Naive B cell (primary cell): ENCODE measurements around the gene EIF4G3. TPM values are rescaled to one million over a fixed set of nuclear protein-coding genes. Genes with fewer than 3 reads are reported as not detected.

Experiments
- ATAC-seq, 2 donors: fragments of 150-1000 bp; cut with Tn5 transposase; 2 replicates each; pipeline ENCODE4 v1.10.0; 2021; ENCODE audit warnings: low read depth in 2 of 2, mild to moderate bottlenecking in 2 of 2, moderate library complexity in 2 of 2
- DNase-seq: peaks from one replicate; pipeline ENCODE4 v3.0.0; 2022
- H3K27ac Mint-ChIP-seq, 6 donors: one replicate each; pipeline ENCODE4 v1.8.0; 2020 to 2022; ENCODE audit warnings: mild to moderate bottlenecking in 6 of 6, mixed read lengths in 6 of 6, moderate library complexity in 5 of 6, inconsistent platforms in 2 of 6
- H3K27me3 Mint-ChIP-seq, 3 donors: one replicate each; pipeline ENCODE4 v1.8.0; 2021 to 2022; ENCODE audit warnings: mixed read lengths in 3 of 3, mild to moderate bottlenecking in 1 of 3
- H3K36me3 Mint-ChIP-seq, 2 donors: one replicate each; pipeline ENCODE4 v1.8.0; 2020 to 2022; ENCODE audit warnings: mixed read lengths in 2 of 2, inconsistent platforms in 1 of 2, mild to moderate bottlenecking in 1 of 2
- H3K4me1 Mint-ChIP-seq, 3 donors: one replicate each; pipeline ENCODE4 v1.8.0; 2020 to 2022; ENCODE audit warnings: mixed read lengths in 3 of 3, inconsistent platforms in 1 of 3, mild to moderate bottlenecking in 1 of 3, moderate library complexity in 1 of 3
- H3K4me3 Mint-ChIP-seq, 8 donors: one replicate each; pipeline ENCODE4 v1.8.0; 2020 to 2022; ENCODE audit warnings: mild to moderate bottlenecking in 8 of 8, mixed read lengths in 8 of 8, moderate library complexity in 8 of 8, inconsistent platforms in 2 of 8
- H3K9me3 Mint-ChIP-seq, 7 donors: one replicate each; pipeline ENCODE4 v1.8.0; 2020 to 2022; ENCODE audit warnings: mixed read lengths in 7 of 7, mild to moderate bottlenecking in 5 of 7, inconsistent platforms in 2 of 7, moderate library complexity in 1 of 7
- polyA plus RNA-seq, 6 donors: library from polyadenylated mRNA; unstranded; fragments of 300-500 nt; fragmentation: Illumina TruSeq; gene quantifications; one replicate each; pipeline ENCODE4 v1.2.3, GENCODE V29; 2021; ENCODE audit warnings: low read depth in 6 of 6

The EIF4G3 gene
- polyA plus RNA-seq, 6 donors from 2014 or later, result 12.2 to 29.2 (median 16.0) TPM

- DNase-seq, result no peak
- H3K27ac Mint-ChIP-seq, result no peak overlapping the region
- H3K4me1 Mint-ChIP-seq, result no peaks in the 10 kb centered on the region
- peaks cover 32 to 36% of the 10 kb centered on the region in 2 donors for H3K36me3 Mint-ChIP-seq
- no peak overlapping the region for H3K4me3 Mint-ChIP-seq
- no peaks in the 10 kb centered on the region for H3K27me3 Mint-ChIP-seq
- no peaks in the 10 kb centered on the region for H3K9me3 Mint-ChIP-seq
- no peak for ATAC-seq
Measured at GRCh38 chr1:20850021-20850420, 326.7 kb downstream of the EIF4G3 start.

- no peak overlapping the region for H3K4me3 Mint-ChIP-seq
- no peak overlapping the region for H3K27ac Mint-ChIP-seq
- H3K9me3 Mint-ChIP-seq, result no peaks in the 10 kb centered on the region
- peaks cover 37 to 43% of the 10 kb centered on the region in 2 donors for H3K36me3 Mint-ChIP-seq
- H3K27me3 Mint-ChIP-seq, result no peaks in the 10 kb centered on the region
- ATAC-seq (no peak), DNase-seq (no peak)
- no peaks in the 10 kb centered on the region for H3K4me1 Mint-ChIP-seq
Measured at GRCh38 chr1:20849100-20849499, 327.6 kb downstream of the EIF4G3 start.

- Mint-ChIP-seq H3K27ac (peak overlapping the region in 1 of 6 donors; percentile 4), H3K9me3 (no peaks in the 10 kb centered on the region), H3K4me1 (no peaks in the 10 kb centered on the region), H3K36me3 (peaks cover 37 to 48% of the 10 kb centered on the region in 2 donors), H3K27me3 (no peaks in the 10 kb centered on the region), H3K4me3 (no peak overlapping the region)
- ATAC-seq (no peak), DNase-seq (no peak)
Measured at GRCh38 chr1:20848162-20848561, 328.5 kb downstream of the EIF4G3 start.

- H3K9me3 Mint-ChIP-seq, result no peaks in the 10 kb centered on the region
- H3K4me3 Mint-ChIP-seq, result no peak overlapping the region
- peaks cover 37 to 48% of the 10 kb centered on the region in 2 donors for H3K36me3 Mint-ChIP-seq
- H3K4me1 Mint-ChIP-seq, result no peaks in the 10 kb centered on the region
- H3K27me3 Mint-ChIP-seq, result no peaks in the 10 kb centered on the region
- DNase-seq (no peak), ATAC-seq (no peak)
- H3K27ac Mint-ChIP-seq, result peak overlapping the region in 1 of 6 donors; percentile 9
Measured at GRCh38 chr1:20847611-20848080, 329.1 kb downstream of the EIF4G3 start.

GRCh38 chr1:20846461-20847374, 330.0 kb downstream of the EIF4G3 start:
- no peaks in the 10 kb centered on the region for H3K27me3 Mint-ChIP-seq
- H3K9me3 Mint-ChIP-seq, result no peaks in the 10 kb centered on the region
- peak overlapping the region in 1 of 6 donors; percentile 42 for H3K27ac Mint-ChIP-seq
- no peak overlapping the region for H3K4me3 Mint-ChIP-seq
- DNase-seq (no peak), ATAC-seq (no peak)
- H3K36me3 Mint-ChIP-seq, result peaks cover 37 to 48% of the 10 kb centered on the region in 2 donors
- no peaks in the 10 kb centered on the region for H3K4me1 Mint-ChIP-seq

GRCh38 chr1:20840731-20841130, 336.0 kb downstream of the EIF4G3 start:
- Mint-ChIP-seq H3K36me3 (peaks cover 7 to 14% of the 10 kb centered on the region in 2 donors), H3K9me3 (no peaks in the 10 kb centered on the region), H3K4me3 (no peak overlapping the region), H3K27ac (no peak overlapping the region), H3K27me3 (no peaks in the 10 kb centered on the region), H3K4me1 (no peaks in the 10 kb centered on the region)
- no peak for ATAC-seq
- DNase-seq, result no peak

- DNase-seq, result no peak
- H3K36me3 Mint-ChIP-seq, result peaks cover 12 to 18% of the 10 kb centered on the region in 2 donors
- peak overlapping the region in 1 of 6 donors; percentile 9 for H3K27ac Mint-ChIP-seq
- no peaks in the 10 kb centered on the region for H3K27me3 Mint-ChIP-seq
- no peaks in the 10 kb centered on the region for H3K4me1 Mint-ChIP-seq
- H3K9me3 Mint-ChIP-seq, result no peaks in the 10 kb centered on the region
- no peak overlapping the region for H3K4me3 Mint-ChIP-seq
- ATAC-seq, result no peak
Measured at GRCh38 chr1:20837554-20838192, 339.0 kb downstream of the EIF4G3 start.

GRCh38 chr1:20836230-20836629, 340.5 kb downstream of the EIF4G3 start:
- ATAC-seq (no peak), DNase-seq (no peak)
- Mint-ChIP-seq H3K9me3 (no peaks in the 10 kb centered on the region), H3K36me3 (peaks cover 12 to 18% of the 10 kb centered on the region in 2 donors), H3K27me3 (no peaks in the 10 kb centered on the region), H3K27ac (no peak overlapping the region), H3K4me1 (no peaks in the 10 kb centered on the region), H3K4me3 (no peak overlapping the region)

GRCh38 chr1:20834780-20835179, 341.9 kb downstream of the EIF4G3 start:
- no peak for DNase-seq
- H3K4me1 Mint-ChIP-seq, result no peaks in the 10 kb centered on the region
- H3K27ac Mint-ChIP-seq, result peak overlapping the region in 1 of 6 donors; percentile 3
- no peaks in the 10 kb centered on the region for H3K27me3 Mint-ChIP-seq
- H3K36me3 Mint-ChIP-seq, result peaks cover 12 to 18% of the 10 kb centered on the region in 2 donors
- no peak overlapping the region for H3K4me3 Mint-ChIP-seq
- ATAC-seq, result no peak
- H3K9me3 Mint-ChIP-seq, result no peaks in the 10 kb centered on the region

- ATAC-seq (no peak), DNase-seq (no peak)
- no peak overlapping the region for H3K27ac Mint-ChIP-seq
- no peak overlapping the region for H3K4me3 Mint-ChIP-seq
- no peaks in the 10 kb centered on the region for H3K4me1 Mint-ChIP-seq
- H3K9me3 Mint-ChIP-seq, result no peaks in the 10 kb centered on the region
- no peaks in the 10 kb centered on the region for H3K27me3 Mint-ChIP-seq
- peaks cover 12 to 18% of the 10 kb centered on the region in 2 donors for H3K36me3 Mint-ChIP-seq
Measured at GRCh38 chr1:20834192-20834591, 342.5 kb downstream of the EIF4G3 start.

- peaks cover 14 to 31% of the 10 kb centered on the region in 2 donors for H3K36me3 Mint-ChIP-seq
Measured at GRCh38 chr1:20830378-20830777, 346.3 kb downstream of the EIF4G3 start.

GRCh38 chr1:20829946-20830345, 346.8 kb downstream of the EIF4G3 start:
- H3K4me3 Mint-ChIP-seq, result no peak overlapping the region
- DNase-seq (no peak), ATAC-seq (no peak)
- no peak overlapping the region for H3K27ac Mint-ChIP-seq
- no peaks in the 10 kb centered on the region for H3K27me3 Mint-ChIP-seq
- no peaks in the 10 kb centered on the region for H3K4me1 Mint-ChIP-seq
- H3K9me3 Mint-ChIP-seq, result no peaks in the 10 kb centered on the region
- peaks cover 11 to 31% of the 10 kb centered on the region in 2 donors for H3K36me3 Mint-ChIP-seq

More at GRCh38 chr1:20830378-20830777, 346.3 kb downstream of the EIF4G3 start:
- H3K4me1 Mint-ChIP-seq, result no peaks in the 10 kb centered on the region
- no peak overlapping the region for H3K4me3 Mint-ChIP-seq
- H3K27ac Mint-ChIP-seq, result no peak overlapping the region
- DNase-seq (no peak), ATAC-seq (no peak)
- no peaks in the 10 kb centered on the region for H3K9me3 Mint-ChIP-seq
- no peaks in the 10 kb centered on the region for H3K27me3 Mint-ChIP-seq

GRCh38 chr1:20829531-20829930, 347.2 kb downstream of the EIF4G3 start:
- peak overlapping the region in 1 of 6 donors; percentile 58 for H3K27ac Mint-ChIP-seq
- H3K4me1 Mint-ChIP-seq, result no peaks in the 10 kb centered on the region
- no peaks in the 10 kb centered on the region for H3K27me3 Mint-ChIP-seq
- no peak for DNase-seq
- H3K9me3 Mint-ChIP-seq, result no peaks in the 10 kb centered on the region
- no peak for ATAC-seq
- peaks cover 9 to 26% of the 10 kb centered on the region in 2 donors for H3K36me3 Mint-ChIP-seq
- H3K4me3 Mint-ChIP-seq, result no peak overlapping the region

GRCh38 chr1:20823845-20824244, 352.9 kb downstream of the EIF4G3 start:
- DNase-seq (no peak), ATAC-seq (no peak)
- Mint-ChIP-seq H3K36me3 (peaks cover 21 to 35% of the 10 kb centered on the region in 2 donors), H3K4me1 (peaks cover 0 to 5% (median 4%) of the 10 kb centered on the region in 3 donors), H3K9me3 (no peaks in the 10 kb centered on the region), H3K27me3 (no peaks in the 10 kb centered on the region), H3K27ac (peak overlapping the region in 2 of 6 donors; percentile 49 to 72), H3K4me3 (no peak overlapping the region)
